Motor neuron (in vitro differentiated cells): ENCODE data around the gene GCC2. TPM values are rescaled to one million over a fixed set of nuclear protein-coding genes. Genes with fewer than 3 reads are reported as not detected.
"Not testable (repeated sequence)": the region's sequence is repeated elsewhere in the genome, so short reads cannot be mapped to it uniquely, and the experiment has no call there.

Experiments
- ATAC-seq, 8 experiments: fragments of 200-7000 bp; cut with Tn5 transposase; replicated peaks in 6 of 8; 2 replicates each; pipeline ENCODE4 v1.8.0; 2021; ENCODE audit warnings: mild to moderate bottlenecking in 8 of 8, moderate library complexity in 8 of 8
- H3K27ac ChIP-seq, 2 donors: fragments of 250-450 bp; sonication (Bioruptor Pico); 2 replicates each; pipeline ENCODE4 v1.9.0; 2021; ENCODE audit warnings: antibody characterized with exemption in 2 of 2, mild to moderate bottlenecking in 2 of 2, moderate library complexity in 1 of 2
- H3K4me1 ChIP-seq, 2 donors: fragments of 250-450 bp; sonication (Bioruptor Pico); replicated peaks in 1 of 2; 2 replicates each; pipeline ENCODE4 v1.6.1; 2021; ENCODE audit warnings: antibody characterized with exemption in 2 of 2, mild to moderate bottlenecking in 2 of 2, moderate library complexity in 1 of 2
- H3K4me3 ChIP-seq, 5 donors: fragments of 250-450 bp; sonication (Bioruptor Pico); 2 replicates each; pipeline ENCODE4 v1.9.0; 2021; ENCODE audit warnings: antibody characterized with exemption in 5 of 5, mild to moderate bottlenecking in 5 of 5, moderate library complexity in 4 of 5
- WGBS, 10 experiments: fragments of 450-650 bp; shearing (Covaris generic); methylation state at CpG; one replicate each; pipeline ENCODE4 v1.0.0; 2022; 5-methylcytosine and 5-hydroxymethylcytosine counted together
- in situ Hi-C, 9 experiments: fragments of 400-800 bp; cut with MboI; loops; one replicate each; pipeline ENCODE4 v1.15.0; 2021; ENCODE audit warnings: low sequenced_read_pairs in 9 of 9, low pct_unique_long_range_greater_than_20kb in 2 of 9; ENCODE audit not compliant: unreplicated experiment in 9 of 9
- total RNA-seq, 8 experiments: library from RNA; unstranded; fragments of 300-600 nt; gene quantifications; 2 replicates each; pipeline versions ENCODE4 v1.2.3 to v1.2.4, GENCODE V29; 2022

Gene GCC2
- total RNA-seq, 8 experiments from 2014 or later = 17.5 to 57.6 (median 38.6) TPM

DNA sequence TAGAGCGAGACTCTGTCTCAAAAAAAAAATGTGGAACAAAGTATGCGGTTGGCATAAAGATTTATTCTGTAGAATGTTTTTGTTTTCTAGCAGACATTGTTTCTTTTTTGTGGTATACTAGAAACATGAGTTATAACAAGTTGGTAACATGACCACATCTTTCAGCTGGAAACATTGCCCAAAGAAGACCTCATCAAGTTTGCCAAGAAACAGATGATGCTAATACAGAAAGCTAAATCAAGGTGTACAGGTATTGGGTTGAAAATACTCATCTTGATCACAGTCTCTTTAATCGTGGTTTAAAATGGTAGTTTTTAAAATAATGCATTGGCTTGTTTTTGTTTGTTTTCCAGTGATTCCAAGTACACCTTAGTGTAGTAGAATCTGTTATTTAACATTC lies 1.9 kb downstream of the GCC2 start:
- no peak for ATAC-seq
- in situ Hi-C loops = loop anchor here in 1 of 9 experiments (10.0 kb wide), 1 partner anchor 226 kb away; no protein-coding TSS in a partner anchor
- H3K4me3 ChIP-seq = no peak overlapping the region
- peaks cover 3 to 8% of the 10 kb centered on the region in 2 donors for H3K4me1 ChIP-seq
- no peak overlapping the region for H3K27ac ChIP-seq
- 63 to 100% (median 92%) methylated on average over 1 to 3 of the region's 3 CpGs; no CpG with 5 or more reads in 1 of the 10 experiments for WGBS, 10 experiments

DNA sequence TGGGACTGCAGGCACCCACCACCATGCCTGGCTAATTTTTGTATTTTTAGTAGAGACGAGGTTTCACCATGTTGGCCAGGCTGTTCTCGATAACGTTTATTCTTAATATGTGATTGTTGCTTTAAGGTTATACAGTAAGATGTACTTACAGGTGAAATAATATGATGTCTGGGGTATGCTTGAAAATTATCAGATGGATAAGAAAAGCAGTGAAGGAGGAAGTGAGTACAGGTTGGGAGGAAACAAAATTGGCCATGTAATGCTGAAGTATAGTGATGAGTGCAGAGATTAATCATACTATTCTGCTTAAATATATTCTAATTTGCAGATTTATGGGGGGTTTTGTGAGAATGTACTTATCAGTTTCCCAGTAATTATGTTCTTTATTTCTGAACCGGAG lies 3.0 kb downstream of the GCC2 start:
- H3K4me1 ChIP-seq = peaks cover 3 to 8% of the 10 kb centered on the region in 2 donors
- in situ Hi-C loops = loop anchor here in 1 of 9 experiments (10.0 kb wide), 1 partner anchor 227 kb away; no protein-coding TSS in a partner anchor
- H3K4me3 ChIP-seq = no peak overlapping the region
- WGBS, 10 experiments = 74 to 100% (median 95%) methylated on average over 1 to 4 of the region's 4 CpGs; no CpG with 5 or more reads in 1 of the 10 experiments
- ATAC-seq = no peak
- H3K27ac ChIP-seq = no peak overlapping the region

DNA sequence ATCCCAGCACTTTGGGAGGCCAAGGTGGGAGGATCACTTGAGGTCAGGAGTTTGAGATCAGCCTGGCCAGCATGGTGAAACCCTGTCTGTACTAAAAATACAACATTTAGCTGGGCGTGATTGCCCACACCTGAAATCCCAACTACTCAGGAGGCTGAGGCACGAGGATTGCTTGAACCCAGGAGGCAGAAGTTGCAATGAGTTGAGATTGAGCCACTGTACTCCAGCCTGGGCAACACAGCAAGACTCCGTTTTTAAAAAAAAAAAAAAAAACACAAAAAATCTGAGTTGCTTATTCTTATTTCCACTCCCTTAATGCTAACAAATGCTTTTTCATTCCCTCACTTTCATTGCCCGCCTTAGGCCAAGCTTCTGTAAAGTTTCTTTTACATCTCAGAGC lies 4.5 kb downstream of the GCC2 start:
- not testable (repeated sequence) for H3K4me3 ChIP-seq, H3K4me1 ChIP-seq, H3K27ac ChIP-seq, ATAC-seq
- 79 to 100% (median 94%) methylated on average over 2 to 4 of the region's 4 CpGs for WGBS, 10 experiments
- in situ Hi-C loops = loop anchor here in 1 of 9 experiments (10.0 kb wide), 1 partner anchor 229 kb away; no protein-coding TSS in a partner anchor

DNA sequence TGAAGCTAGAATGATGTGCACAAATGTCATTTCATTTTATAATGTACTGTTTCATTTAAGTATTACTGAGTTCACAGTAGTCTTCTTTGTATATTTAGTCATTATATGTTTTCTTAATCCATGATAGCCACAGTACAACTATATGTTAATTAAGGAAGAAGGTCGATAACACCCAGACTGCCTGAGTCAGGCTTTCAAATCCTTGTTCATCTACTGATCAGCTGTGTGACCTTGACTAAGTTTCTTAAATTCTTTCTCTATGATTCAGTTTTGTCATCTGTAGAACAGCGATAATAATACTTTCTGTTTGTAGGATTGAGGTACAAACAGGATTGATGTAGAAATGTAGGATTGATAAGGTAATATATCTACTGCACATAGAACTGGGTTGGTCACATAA lies 5.4 kb downstream of the GCC2 start:
- Histone ChIP-seq H3K27ac (no peak overlapping the region), H3K4me1 (peaks cover 3 to 5% of the 10 kb centered on the region in 2 donors), H3K4me3 (no peak overlapping the region)
- in situ Hi-C loops = loop anchor here in 1 of 9 experiments (10.0 kb wide), 1 partner anchor 230 kb away; no protein-coding TSS in a partner anchor
- 80 to 100% (median 94%) methylated on average over 1 to 2 of the region's 2 CpGs; no CpG with 5 or more reads in 1 of the 10 experiments for WGBS, 10 experiments
- no peak for ATAC-seq

DNA sequence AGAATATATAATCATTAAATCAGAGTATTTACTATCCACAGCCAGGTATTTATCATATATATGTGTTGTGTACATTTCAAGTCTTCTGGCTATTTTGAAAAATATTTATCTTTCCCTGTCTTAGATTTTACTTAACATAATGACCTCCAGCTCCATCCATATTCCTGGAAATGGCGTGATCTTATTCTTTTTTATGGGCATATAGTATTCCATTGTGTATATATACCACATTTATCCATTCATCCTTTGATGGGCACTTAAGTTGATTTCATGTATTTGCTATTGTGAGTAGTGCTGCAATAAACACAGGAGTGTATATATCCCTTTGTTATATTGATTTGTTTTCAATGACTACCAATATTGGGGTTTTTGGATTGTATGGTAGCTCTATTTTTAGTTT lies 6.6 kb downstream of the GCC2 start:
- no peak for ATAC-seq
- 67 to 100% (median 100%) methylated on average over 1 of the region's 1 CpG; no CpG with 5 or more reads in 2 of the 10 experiments for WGBS, 10 experiments
- in situ Hi-C loops = loop anchor here in 1 of 9 experiments (10.0 kb wide), 1 partner anchor 231 kb away; no protein-coding TSS in a partner anchor
- H3K4me1 ChIP-seq = no peaks in the 10 kb centered on the region
- no peak overlapping the region for H3K27ac ChIP-seq
- H3K4me3 ChIP-seq = no peak overlapping the region

DNA sequence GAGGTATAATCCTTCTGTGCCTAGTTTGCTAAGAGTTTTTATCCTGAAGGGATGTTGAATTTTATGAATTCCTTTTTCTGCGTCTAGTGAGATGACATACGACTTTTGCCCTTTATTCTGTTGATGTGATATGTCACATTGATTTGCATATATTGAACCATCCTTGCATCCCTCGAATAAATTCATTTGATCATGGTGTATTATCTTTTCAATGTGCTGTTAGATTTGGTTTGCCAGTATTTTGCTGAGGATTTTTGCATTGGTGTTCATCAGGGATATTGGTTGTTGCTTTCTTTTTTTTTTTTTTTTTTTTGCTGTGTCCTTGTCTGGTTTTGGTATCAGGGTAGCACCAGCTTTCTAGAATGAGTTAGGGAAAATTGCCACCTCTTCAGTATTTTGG lies 9.1 kb downstream of the GCC2 start:
- no peak for ATAC-seq
- Histone ChIP-seq H3K4me1 (no peaks in the 10 kb centered on the region), H3K4me3 (no peak overlapping the region), H3K27ac (no peak overlapping the region)
- WGBS, 10 experiments = 90 to 100% (median 100%) methylated on average over 1 to 3 of the region's 3 CpGs; no CpG with 5 or more reads in 2 of the 10 experiments
- in situ Hi-C loops = loop anchor here in 1 of 9 experiments (10.0 kb wide), 1 partner anchor 233 kb away; no protein-coding TSS in a partner anchor

DNA sequence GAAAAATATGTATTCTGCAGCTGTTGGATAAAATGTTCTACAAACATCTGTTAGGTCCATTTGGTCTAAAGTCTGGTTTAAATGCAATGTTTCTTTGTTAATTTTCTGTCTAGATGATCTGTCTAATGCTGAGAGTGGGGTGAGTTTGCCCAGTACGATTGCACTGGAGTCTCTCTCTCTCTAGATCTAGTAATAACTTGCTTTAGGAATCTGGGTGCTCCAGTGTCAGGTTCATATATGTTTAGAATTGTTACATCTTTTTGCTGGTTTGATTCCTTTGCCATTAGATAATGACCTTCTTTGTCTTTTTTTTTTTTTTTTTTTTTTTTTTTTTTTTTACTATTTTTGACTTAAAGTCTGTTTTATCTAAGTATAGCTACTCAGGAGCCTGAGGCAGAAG lies 10.4 kb downstream of the GCC2 start:
- Histone ChIP-seq H3K4me1 (no peaks in the 10 kb centered on the region), H3K4me3 (no peak overlapping the region), H3K27ac (no peak overlapping the region)
- 30 to 100% (median 89%) methylated on average over 1 of the region's 1 CpG; no CpG with 5 or more reads in 1 of the 10 experiments for WGBS, 10 experiments
- no peak for ATAC-seq
- in situ Hi-C loops = loop anchor here in 1 of 9 experiments (10.0 kb wide), 1 partner anchor 235 kb away; no protein-coding TSS in a partner anchor

DNA sequence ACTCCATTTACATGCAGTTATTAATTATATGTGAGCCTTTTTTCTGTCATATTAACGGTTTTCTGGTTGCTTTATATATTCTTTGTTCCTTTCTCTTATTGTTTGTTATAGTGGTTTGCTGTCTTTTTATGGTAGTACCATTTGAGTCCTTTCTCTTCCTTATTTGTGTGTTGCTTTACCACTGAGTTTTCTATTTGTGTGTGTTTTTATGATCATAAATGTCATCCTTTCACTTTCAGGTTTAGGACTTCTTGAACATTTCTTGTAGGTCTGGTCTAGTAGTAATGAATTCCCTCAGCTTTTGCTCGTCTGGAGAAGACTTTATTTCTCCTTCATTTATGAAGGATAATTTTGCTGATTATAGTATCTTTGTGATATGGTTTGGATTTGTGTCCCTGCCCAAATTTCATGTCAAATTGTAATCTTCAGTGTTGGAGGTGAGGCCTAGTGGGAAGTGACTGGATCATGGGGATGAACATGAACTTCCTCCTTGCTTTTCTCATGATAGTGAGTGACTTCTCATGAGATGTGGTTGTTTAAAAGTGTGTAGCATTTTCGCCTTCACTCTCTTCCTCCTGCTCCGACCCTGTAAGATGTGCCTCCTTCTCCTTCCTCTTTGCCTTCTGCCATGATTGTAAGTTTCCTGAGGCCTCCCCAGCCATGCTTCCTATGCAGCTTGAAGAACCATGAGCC lies 11.5 kb downstream of the GCC2 start:
- no peaks in the 10 kb centered on the region for H3K4me1 ChIP-seq
- H3K4me3 ChIP-seq = no peak overlapping the region
- in situ Hi-C loops = no loop called here
- 18 to 100% (median 73%) methylated on average over 1 to 4 of the region's 4 CpGs for WGBS, 10 experiments
- no peak for ATAC-seq
- no peak overlapping the region for H3K27ac ChIP-seq

DNA sequence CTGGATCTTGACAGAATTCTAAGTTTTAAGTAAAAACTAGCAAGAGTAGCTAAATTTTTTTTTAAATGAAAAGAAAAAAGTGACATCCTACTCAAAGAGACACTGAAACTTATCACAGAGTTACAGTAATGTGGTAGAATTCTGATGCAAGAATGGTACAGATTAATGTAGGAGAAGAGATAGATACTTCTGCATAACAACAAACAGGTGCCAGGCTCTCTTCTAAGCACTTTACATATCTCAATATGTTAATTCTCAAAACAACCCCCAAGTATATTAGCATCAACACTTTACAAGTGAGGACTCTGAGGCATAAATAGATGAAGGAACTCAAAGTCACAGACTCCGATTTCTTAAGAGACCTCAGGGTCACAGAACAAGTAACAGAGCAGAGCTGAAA lies 28.1 kb downstream of the GCC2 start:
- in situ Hi-C loops = no loop called here
- no peak overlapping the region for H3K4me3 ChIP-seq
- no peaks in the 10 kb centered on the region for H3K4me1 ChIP-seq
- 67 to 100% (median 86%) methylated on average over 1 of the region's 1 CpG; no CpG with 5 or more reads in 4 of the 10 experiments for WGBS, 10 experiments
- H3K27ac ChIP-seq = no peak overlapping the region
- peak in 1 of 8 experiments; percentile 61 for ATAC-seq

DNA sequence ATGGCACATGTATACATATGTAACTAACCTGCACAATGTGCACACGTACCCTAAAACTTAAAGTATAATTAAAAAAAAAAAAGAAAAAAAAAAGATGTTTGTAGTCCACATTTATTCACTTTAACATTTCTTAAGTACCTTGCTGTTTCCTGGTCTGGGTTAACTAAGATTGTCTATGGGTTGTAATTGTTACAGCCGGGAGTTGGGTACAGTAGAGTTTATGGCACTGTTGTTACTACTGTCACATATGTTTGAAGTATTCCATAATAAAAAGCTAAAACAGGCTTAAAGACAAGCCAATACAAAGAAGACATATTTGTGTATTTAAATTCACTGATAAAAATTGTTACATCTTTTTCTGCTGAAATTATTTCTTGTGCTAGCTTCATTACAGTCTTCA lies 36.2 kb downstream of the GCC2 start:
- no peak for ATAC-seq
- Histone ChIP-seq H3K4me1 (no peaks in the 10 kb centered on the region), H3K27ac (no peak overlapping the region), H3K4me3 (no peak overlapping the region)
- WGBS, 10 experiments = 60 to 100% (median 100%) methylated on average over 1 to 2 of the region's 2 CpGs; no CpG with 5 or more reads in 2 of the 10 experiments
- in situ Hi-C loops = no loop called here

DNA sequence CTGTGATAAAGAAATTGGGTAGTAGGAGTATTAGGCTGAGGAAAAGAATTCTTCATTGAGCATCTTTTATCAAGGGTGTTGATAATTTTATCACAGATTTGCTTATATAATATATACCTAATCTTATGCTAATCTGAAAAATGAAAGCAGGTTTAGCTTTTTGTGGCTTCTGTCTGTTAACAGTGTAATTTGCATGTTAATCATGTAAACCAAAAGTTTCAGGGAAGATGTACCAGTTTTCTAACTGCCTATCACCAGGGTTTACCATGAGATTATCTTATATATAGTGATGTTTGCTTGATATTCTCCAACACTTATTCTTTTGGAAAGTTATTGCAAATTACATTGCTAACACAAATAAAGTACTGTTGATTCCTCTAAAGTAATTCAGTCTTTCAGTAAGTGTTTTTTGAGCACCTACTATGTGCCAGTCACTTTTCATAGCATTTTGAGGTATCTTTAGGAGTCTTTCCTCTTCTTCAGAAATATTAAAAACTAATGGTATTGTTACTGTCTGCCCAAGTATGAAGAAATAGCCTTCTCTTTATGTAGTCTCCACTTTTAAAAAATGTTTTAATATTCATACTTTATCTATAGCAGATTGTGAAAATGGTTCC lies 41.6 kb downstream of the GCC2 start:
- no peak overlapping the region for H3K27ac ChIP-seq
- no peak for ATAC-seq
- no peak overlapping the region for H3K4me3 ChIP-seq
- in situ Hi-C loops = no loop called here
- H3K4me1 ChIP-seq = no peaks in the 10 kb centered on the region

DNA sequence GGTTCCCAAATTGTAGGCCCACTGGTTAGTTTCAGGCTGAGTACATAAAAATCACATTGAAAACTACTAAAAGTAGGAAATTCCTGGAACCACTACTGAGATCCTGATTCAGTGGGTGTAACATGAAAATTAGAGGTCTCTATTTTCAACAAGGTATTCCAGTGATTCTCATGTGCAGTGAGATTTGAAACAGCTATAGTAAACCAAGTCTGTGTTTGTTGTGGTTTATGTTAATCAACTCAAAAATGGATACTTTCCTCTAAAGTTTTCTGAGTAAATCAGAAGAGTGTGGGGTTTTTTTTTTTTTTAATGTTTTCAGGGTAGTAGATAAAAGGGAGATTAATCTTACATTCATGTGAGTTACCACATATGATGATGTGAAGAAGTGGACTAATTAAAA lies 42.8 kb downstream of the GCC2 start:
- Histone ChIP-seq H3K4me1 (no peaks in the 10 kb centered on the region), H3K27ac (no peak overlapping the region), H3K4me3 (no peak overlapping the region)
- no peak for ATAC-seq
- in situ Hi-C loops = no loop called here

DNA sequence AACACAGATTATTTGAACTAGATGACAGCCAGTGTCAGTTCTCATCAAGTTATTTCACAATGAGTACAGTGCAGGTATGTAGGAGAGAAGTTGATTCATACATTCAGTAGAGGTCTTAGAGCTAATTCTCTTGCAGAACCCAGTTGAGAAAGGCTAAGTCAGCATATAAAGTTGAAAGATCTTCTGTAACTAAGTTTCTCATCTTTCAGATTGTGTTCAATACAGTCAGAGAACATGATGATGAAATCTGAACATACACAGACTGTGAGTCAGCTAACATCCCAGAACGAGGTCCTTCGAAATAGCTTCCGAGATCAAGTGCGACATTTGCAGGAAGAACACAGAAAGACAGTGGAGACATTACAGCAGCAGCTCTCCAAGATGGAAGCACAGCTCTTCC lies 43.4 kb downstream of the GCC2 start:
- Histone ChIP-seq H3K4me1 (no peaks in the 10 kb centered on the region), H3K27ac (no peak overlapping the region), H3K4me3 (no peak overlapping the region)
- 29 to 97% (median 81%) methylated on average over 1 to 4 of the region's 4 CpGs; no CpG with 5 or more reads in 3 of the 10 experiments for WGBS, 10 experiments
- peak in 2 of 8 experiments; percentile 46 to 58 for ATAC-seq
- in situ Hi-C loops = no loop called here
